DND-41 (cell line): Measurements from ENCODE around the gene PLEKHM3.

Source experiments
- ATAC-seq: fragments of 200-7000 bp; cut with Tn5 transposase; 3 replicates; pipeline ENCODE4 v1.9.1; 2021; ENCODE audit warnings: low read depth; ENCODE audit not compliant: insufficient read depth
- DNase-seq: peaks from one replicate; pipeline ENCODE4 v3.0.0-alpha.2; 2020
- H2AFZ ChIP-seq: 2 replicates; pipeline ENCODE4 v1.6.0; 2012; ENCODE audit warnings: low read depth, low read length
- H3K27ac ChIP-seq: 2 replicates; pipeline ENCODE4 v1.5.1; 2012; ENCODE audit warnings: low read length, inconsistent platforms
- H3K27me3 ChIP-seq: fragments of 200-600 bp; sonication (generic); 2 replicates; pipeline ENCODE4 v1.6.0; 2012; ENCODE audit warnings: low read length, mild to moderate bottlenecking, inconsistent platforms; ENCODE audit not compliant: insufficient read depth, poor library complexity
- H3K36me3 ChIP-seq: 2 replicates; pipeline ENCODE4 v1.5.1; 2012; ENCODE audit warnings: low read length, inconsistent platforms; ENCODE audit not compliant: insufficient read depth
- H3K4me1 ChIP-seq: 2 replicates; pipeline ENCODE4 v1.5.1; 2012; ENCODE audit warnings: mild to moderate bottlenecking, low read length; ENCODE audit not compliant: insufficient read depth
- H3K4me2 ChIP-seq: 2 replicates; pipeline ENCODE4 v1.6.0; 2012; ENCODE audit warnings: mild to moderate bottlenecking, moderate library complexity, low read length, inconsistent platforms; ENCODE audit not compliant: insufficient read depth
- H3K4me3 ChIP-seq, 2 experiments: fragments of 200-600 bp in 1 of 2; shearing (Covaris generic) in 1 of 2; 2 replicates each; pipeline ENCODE4 v1.5.1; 2012 to 2016; ENCODE audit warnings: inconsistent platforms in 2 of 2, low read length in 2 of 2, mild to moderate bottlenecking in 2 of 2, low read depth in 1 of 2, moderate library complexity in 1 of 2
- H3K79me2 ChIP-seq: 2 replicates; pipeline ENCODE4 v1.6.0; 2012; ENCODE audit warnings: low read length, inconsistent platforms; ENCODE audit not compliant: insufficient read depth
- H3K9ac ChIP-seq: 2 replicates; pipeline ENCODE4 v1.6.0; 2012; ENCODE audit warnings: low read depth, mild to moderate bottlenecking, inconsistent platforms, low read length, moderate library complexity
- H3K9me3 ChIP-seq: 2 replicates; pipeline ENCODE4 v1.5.1; 2012; ENCODE audit warnings: low read length, moderate library complexity, mild to moderate bottlenecking, inconsistent platforms; ENCODE audit not compliant: insufficient read depth, severe bottlenecking
- H4K20me1 ChIP-seq: 2 replicates; pipeline ENCODE4 v1.6.0; 2012; ENCODE audit warnings: low read length; ENCODE audit not compliant: insufficient read depth
- EZH2 ChIP-seq: IDR thresholded peaks from 3 replicates; pipeline ENCODE4 v1.6.1; 2012; ENCODE audit warnings: borderline replicate concordance, low read depth, mild to moderate bottlenecking, moderate library complexity, low read length, inconsistent platforms; ENCODE audit not compliant: severe bottlenecking
- TF ChIP-seq, protein P1 (sequence below): IDR thresholded peaks from 2 replicates; pipeline ENCODE4 v1.5.1; 2012; ENCODE audit warnings: borderline replicate concordance, low read length, moderate library complexity, mild to moderate bottlenecking; ENCODE audit not compliant: poor library complexity, severe bottlenecking; ENCODE audit errors: extremely low read depth

The PLEKHM3 gene

DNA sequence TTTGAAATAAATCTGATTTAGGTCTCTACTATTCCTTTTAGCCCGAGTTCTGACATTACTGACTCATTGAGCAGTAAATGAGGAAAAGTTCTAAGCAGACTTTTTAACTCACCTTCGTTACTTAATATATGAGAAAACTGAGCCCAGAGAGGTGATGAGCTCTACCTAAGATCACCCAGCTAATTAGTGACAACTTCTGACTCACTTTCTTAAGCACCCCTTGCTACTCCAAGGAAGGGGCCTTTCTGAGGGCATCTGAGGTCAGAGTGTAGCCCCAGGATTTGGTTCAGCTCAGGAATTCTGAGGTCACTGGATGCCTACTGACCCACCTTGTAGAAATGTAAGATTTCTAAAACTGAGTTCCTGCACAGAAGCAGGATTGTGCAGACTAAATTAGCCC, 153.4 kb downstream of the PLEKHM3 start:
- no peaks in the 10 kb centered on the region for H3K9me3 ChIP-seq
- no peaks in the 10 kb centered on the region for H4K20me1 ChIP-seq
- TF ChIP-seq EZH2, result no peak
- no peak overlapping the region for H3K4me2 ChIP-seq
- no peaks in the 10 kb centered on the region for H3K27me3 ChIP-seq
- H3K36me3 ChIP-seq, result no peaks in the 10 kb centered on the region
- ATAC-seq (no peak), DNase-seq (no peak)
- H3K27ac ChIP-seq, result no peak overlapping the region
- H2AFZ ChIP-seq, result no peak overlapping the region
- H3K79me2 ChIP-seq, result no peaks in the 10 kb centered on the region
- H3K9ac ChIP-seq, result no peak overlapping the region
- no peaks in the 10 kb centered on the region for H3K4me1 ChIP-seq
- H3K4me3 ChIP-seq, result no peak overlapping the region

DNA sequence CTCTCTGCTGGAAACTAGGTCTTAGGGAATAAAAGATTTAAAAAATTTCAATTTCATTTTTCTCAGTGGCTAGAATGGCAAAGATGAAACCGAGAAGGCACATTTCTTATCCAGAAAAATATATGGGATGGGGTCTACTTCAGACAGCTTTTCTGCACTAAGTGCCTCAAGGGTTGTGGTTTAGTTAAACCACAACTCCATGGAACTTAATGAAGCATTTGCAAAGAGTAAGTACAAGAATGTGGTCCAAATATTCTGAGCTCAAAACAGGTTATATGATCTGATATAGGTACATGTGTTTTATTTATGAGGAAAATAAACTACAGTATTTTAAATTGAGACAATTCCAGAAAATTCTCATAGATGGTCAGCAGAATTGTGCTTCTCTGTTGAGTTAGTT, 153.8 kb downstream of the PLEKHM3 start:
- no peak for TF ChIP-seq EZH2
- TF ChIP-seq, protein P1, sequence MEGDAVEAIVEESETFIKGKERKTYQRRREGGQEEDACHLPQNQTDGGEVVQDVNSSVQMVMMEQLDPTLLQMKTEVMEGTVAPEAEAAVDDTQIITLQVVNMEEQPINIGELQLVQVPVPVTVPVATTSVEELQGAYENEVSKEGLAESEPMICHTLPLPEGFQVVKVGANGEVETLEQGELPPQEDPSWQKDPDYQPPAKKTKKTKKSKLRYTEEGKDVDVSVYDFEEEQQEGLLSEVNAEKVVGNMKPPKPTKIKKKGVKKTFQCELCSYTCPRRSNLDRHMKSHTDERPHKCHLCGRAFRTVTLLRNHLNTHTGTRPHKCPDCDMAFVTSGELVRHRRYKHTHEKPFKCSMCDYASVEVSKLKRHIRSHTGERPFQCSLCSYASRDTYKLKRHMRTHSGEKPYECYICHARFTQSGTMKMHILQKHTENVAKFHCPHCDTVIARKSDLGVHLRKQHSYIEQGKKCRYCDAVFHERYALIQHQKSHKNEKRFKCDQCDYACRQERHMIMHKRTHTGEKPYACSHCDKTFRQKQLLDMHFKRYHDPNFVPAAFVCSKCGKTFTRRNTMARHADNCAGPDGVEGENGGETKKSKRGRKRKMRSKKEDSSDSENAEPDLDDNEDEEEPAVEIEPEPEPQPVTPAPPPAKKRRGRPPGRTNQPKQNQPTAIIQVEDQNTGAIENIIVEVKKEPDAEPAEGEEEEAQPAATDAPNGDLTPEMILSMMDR, result no peak
- Histone ChIP-seq H3K79me2 (no peaks in the 10 kb centered on the region), H3K36me3 (no peaks in the 10 kb centered on the region), H3K4me1 (no peaks in the 10 kb centered on the region), H3K27ac (no peak overlapping the region), H3K9ac (no peak overlapping the region), H3K4me3 (no peak overlapping the region), H2AFZ (no peak overlapping the region), H4K20me1 (no peaks in the 10 kb centered on the region), H3K9me3 (no peaks in the 10 kb centered on the region), H3K4me2 (no peak overlapping the region), H3K27me3 (no peaks in the 10 kb centered on the region)
- ATAC-seq (peak; percentile 57; the same call in 1 of the 3 replicates), DNase-seq (no peak)

GRCh38 chr2:207870814-207871213, 154.5 kb downstream of the PLEKHM3 start:
- Histone ChIP-seq H3K36me3 (no peaks in the 10 kb centered on the region), H3K27ac (no peak overlapping the region), H2AFZ (no peak overlapping the region), H3K79me2 (no peaks in the 10 kb centered on the region), H3K27me3 (no peaks in the 10 kb centered on the region), H3K4me3 (no peak overlapping the region), H3K9ac (no peak overlapping the region), H3K4me2 (no peak overlapping the region), H4K20me1 (no peaks in the 10 kb centered on the region), H3K4me1 (no peaks in the 10 kb centered on the region), H3K9me3 (no peaks in the 10 kb centered on the region)
- DNase-seq (no peak), ATAC-seq (no peak)
- TF ChIP-seq EZH2, result no peak
- TF ChIP-seq, protein P1, result no peak

DNA sequence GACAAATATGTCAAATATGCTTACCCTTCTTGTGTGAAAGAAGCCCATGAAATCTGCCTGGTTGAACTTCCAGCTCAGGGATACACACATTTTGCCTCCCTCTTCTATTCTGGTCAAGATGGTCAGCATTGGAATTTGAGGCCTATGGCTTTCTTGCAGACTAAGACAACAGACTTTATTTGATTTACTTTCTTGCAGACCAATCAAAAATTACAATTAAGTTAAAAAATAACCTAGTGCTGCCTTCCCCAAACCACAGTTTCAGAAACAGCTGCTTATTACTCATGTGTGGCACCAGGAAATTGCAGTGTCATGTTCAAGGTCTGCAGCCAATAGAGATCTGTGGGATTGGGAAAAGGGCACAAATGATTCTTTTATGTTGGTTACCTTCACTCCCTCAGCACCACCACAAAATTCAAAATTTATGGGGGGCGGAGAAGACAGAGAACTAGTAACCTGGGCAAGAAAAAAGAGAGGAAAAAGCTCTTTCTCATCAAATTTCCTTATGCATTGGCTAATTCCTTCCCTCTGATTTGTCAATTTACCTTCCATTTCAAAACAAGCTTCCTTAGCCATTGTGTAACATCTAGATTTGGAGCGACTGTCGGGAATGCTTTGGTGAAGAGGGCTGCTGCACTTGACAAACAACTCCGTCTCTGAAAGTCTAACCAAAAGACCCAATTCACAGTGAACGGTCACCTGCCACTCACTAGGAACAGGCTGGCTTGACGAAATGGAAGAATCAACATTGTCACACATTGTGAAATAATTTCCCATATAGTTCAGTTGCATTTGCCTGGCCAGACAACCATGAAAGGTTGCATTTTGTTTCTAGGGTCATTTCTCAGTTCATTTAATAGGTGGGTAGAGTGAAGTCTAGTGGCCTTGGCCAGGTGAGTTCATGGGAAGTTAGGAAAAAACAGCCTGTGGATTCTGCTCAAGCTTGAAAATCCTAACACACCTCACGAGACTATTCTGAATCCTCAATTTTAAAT, 155.2 kb downstream of the PLEKHM3 start:
- H3K9me3 ChIP-seq, result no peaks in the 10 kb centered on the region
- DNase-seq, result no peak
- no peaks in the 10 kb centered on the region for H3K79me2 ChIP-seq
- no peaks in the 10 kb centered on the region for H3K27me3 ChIP-seq
- H3K4me1 ChIP-seq, result no peaks in the 10 kb centered on the region
- H4K20me1 ChIP-seq, result no peaks in the 10 kb centered on the region
- no peaks in the 10 kb centered on the region for H3K36me3 ChIP-seq
- ATAC-seq, result no peak
- no peak overlapping the region for H3K9ac ChIP-seq
- TF ChIP-seq EZH2, result no peak
- TF ChIP-seq, protein P1, result no peak
- H3K4me3 ChIP-seq, result no peak overlapping the region
- no peak overlapping the region for H2AFZ ChIP-seq
- H3K4me2 ChIP-seq, result no peak overlapping the region
- H3K27ac ChIP-seq, result no peak overlapping the region
